Globus pallidus (tissue), 1 donor: ENCODE measurements around the gene GRIK4.
"Not testable (repeated sequence)": the region's sequence is repeated elsewhere in the genome, so short reads cannot be mapped to it uniquely, and the experiment has no call there.

Source experiments
- DNase-seq: peaks from one replicate; pipeline ENCODE4 v3.0.0-alpha.2; 2015; ENCODE audit warnings: low spot score

The GRIK4 gene

GRCh38 chr11:120606211-120607010 is 94.9 kb downstream of the GRIK4 start:
- DNase-seq: no peak

- DNase-seq: no peak
Observed at GRCh38 chr11:120608061-120608460, 96.5 kb downstream of the GRIK4 start.

GRCh38 chr11:120608760-120609211 is 97.2 kb downstream of the GRIK4 start:
- no peak for DNase-seq

GRCh38 chr11:120610111-120610510 is 98.6 kb downstream of the GRIK4 start:
- no peak for DNase-seq

- DNase-seq: no peak
Observed at GRCh38 chr11:120611581-120611980, 100.0 kb downstream of the GRIK4 start.

- DNase-seq: no peak
Observed at GRCh38 chr11:120612513-120613263, 101.1 kb downstream of the GRIK4 start.

GRCh38 chr11:120613264-120614226 is 102.0 kb downstream of the GRIK4 start:
- no peak for DNase-seq

GRCh38 chr11:120615391-120615790 is 103.8 kb downstream of the GRIK4 start:
- no peak for DNase-seq

GRCh38 chr11:120618399-120618798 is 106.9 kb downstream of the GRIK4 start:
- no peak for DNase-seq

GRCh38 chr11:120622189-120622875 is 110.8 kb downstream of the GRIK4 start:
- DNase-seq: no peak

GRCh38 chr11:120624992-120625391 is 113.4 kb downstream of the GRIK4 start:
- DNase-seq: not testable (repeated sequence)

- DNase-seq: no peak
Observed at GRCh38 chr11:120625565-120625964, 114.0 kb downstream of the GRIK4 start.

- no peak for DNase-seq
Observed at GRCh38 chr11:120626791-120627190, 115.2 kb downstream of the GRIK4 start.

GRCh38 chr11:120627327-120628163 is 116.0 kb downstream of the GRIK4 start:
- DNase-seq: no peak

- DNase-seq: no peak
Observed at GRCh38 chr11:120629407-120630080, 118.0 kb downstream of the GRIK4 start.

- DNase-seq: no peak
Observed at GRCh38 chr11:120630122-120630521, 118.6 kb downstream of the GRIK4 start.

- DNase-seq: no peak
Observed at GRCh38 chr11:120632579-120632978, 121.0 kb downstream of the GRIK4 start.

- DNase-seq: no peak
Observed at GRCh38 chr11:120633616-120634393, 122.3 kb downstream of the GRIK4 start.

- no peak for DNase-seq
Observed at GRCh38 chr11:120634706-120635105, 123.2 kb downstream of the GRIK4 start.
